Mucosa of stomach (tissue), 1 donor: ENCODE data around the gene FAM222A.

ENCODE experiments used
- H3K27me3 ChIP-seq: one replicate; pipeline ENCODE4 v1.7.0; 2013; ENCODE audit warnings: mild to moderate bottlenecking, low read length; ENCODE audit not compliant: control insufficient read depth, insufficient read depth
- H3K36me3 ChIP-seq: one replicate; pipeline ENCODE4 v1.7.0; 2013; ENCODE audit warnings: low read length; ENCODE audit not compliant: control insufficient read depth, insufficient read depth
- H3K4me1 ChIP-seq: one replicate; pipeline ENCODE4 v1.7.0; 2013; ENCODE audit warnings: mild to moderate bottlenecking, low read length; ENCODE audit not compliant: control insufficient read depth, insufficient read depth
- H3K4me3 ChIP-seq: one replicate; pipeline ENCODE4 v1.7.0; 2013; ENCODE audit warnings: low read length
- H3K9ac ChIP-seq: one replicate; pipeline ENCODE4 v1.7.0; 2013; ENCODE audit warnings: mild to moderate bottlenecking, low read length, moderate library complexity
- H3K9me3 ChIP-seq: one replicate; pipeline ENCODE4 v1.7.0; 2013; ENCODE audit warnings: mild to moderate bottlenecking, low read length, moderate library complexity; ENCODE audit not compliant: control insufficient read depth
- donor health status: Pancreatic carcinoma.

The FAM222A gene

DNA sequence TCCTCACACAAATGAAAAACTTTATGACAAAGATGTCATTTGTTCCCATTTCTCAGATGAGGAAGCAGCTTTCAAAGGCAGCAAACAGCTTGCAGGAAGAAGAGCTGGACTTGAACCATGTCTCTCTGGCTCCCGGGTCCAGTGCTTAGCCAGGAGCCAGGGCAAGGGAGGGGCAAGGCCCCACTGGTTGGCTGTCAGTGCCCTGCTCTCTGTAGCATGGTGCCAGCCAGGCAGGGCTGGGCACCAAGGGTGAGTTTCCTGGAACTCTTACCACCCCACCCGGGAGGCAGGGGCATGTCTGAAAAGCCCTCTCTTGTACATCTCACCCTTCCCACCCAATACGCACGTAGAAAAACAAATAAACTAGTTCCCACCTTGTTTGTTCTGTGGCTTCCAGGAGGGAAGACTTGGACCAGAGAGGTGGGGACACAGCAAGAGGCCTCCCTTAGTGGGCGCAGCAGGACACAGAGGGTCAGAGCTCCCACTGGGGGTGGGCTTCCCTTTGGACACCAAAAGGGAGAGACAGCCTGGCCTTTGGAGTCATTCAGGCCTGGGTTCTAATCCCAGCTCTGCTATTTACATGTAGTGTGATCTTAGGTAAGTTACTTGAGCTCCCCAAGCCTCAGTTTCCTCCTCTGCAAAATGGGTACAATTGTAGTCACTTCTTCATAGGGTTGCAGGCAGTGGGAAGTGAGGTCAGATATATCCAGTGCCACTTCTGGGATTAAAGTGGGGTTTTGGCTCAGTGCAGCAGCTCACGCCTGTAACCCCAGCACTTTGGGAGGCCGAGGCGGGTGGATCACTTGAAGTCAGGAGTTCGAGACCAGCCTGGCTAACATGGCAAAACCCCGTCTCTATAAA, 102.4 kb downstream of the FAM222A start:
- Histone ChIP-seq H3K4me1 (no peaks in the 10 kb centered on the region), H3K9ac (no peak overlapping the region), H3K4me3 (no peak overlapping the region), H3K27me3 (no peaks in the 10 kb centered on the region), H3K9me3 (no peaks in the 10 kb centered on the region), H3K36me3 (no peaks in the 10 kb centered on the region)

- Histone ChIP-seq H3K36me3 (no peaks in the 10 kb centered on the region), H3K4me1 (no peaks in the 10 kb centered on the region), H3K9ac (no peak overlapping the region), H3K9me3 (no peaks in the 10 kb centered on the region), H3K4me3 (no peak overlapping the region), H3K27me3 (no peaks in the 10 kb centered on the region)
Observed at GRCh38 chr12:109816870-109817269, 103.2 kb downstream of the FAM222A start.

DNA sequence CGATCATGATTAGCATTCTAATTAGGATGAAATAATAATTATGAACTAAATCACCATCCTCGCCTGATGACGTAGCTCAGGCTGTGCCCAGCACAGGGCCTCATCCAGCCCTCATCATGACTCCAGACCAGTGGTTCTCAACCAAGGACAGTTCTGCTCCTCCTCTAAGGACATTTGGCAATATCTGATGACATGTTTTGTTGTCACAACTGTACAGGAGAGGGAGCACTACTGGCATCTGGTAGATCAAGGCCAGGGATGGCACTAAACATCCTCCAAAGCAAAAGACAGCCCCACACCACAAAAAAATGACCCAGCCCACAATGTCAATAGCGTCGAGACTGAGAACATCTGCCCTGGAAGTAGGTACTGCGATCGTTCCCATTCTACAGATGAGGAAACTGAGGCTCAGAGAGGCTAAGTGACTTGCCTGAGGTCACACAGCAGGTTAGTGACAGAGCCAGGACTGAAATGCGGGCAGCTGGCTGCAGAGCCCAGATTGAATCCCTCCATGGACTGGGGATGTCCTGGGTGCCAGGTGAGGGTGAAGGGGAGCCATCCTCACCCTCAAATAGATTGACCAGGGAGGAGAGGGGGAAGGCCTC, 104.1 kb downstream of the FAM222A start:
- Histone ChIP-seq H3K9me3 (no peaks in the 10 kb centered on the region), H3K27me3 (no peaks in the 10 kb centered on the region), H3K4me3 (no peak overlapping the region), H3K9ac (no peak overlapping the region), H3K36me3 (no peaks in the 10 kb centered on the region), H3K4me1 (peaks cover 3% of the 10 kb centered on the region)

DNA sequence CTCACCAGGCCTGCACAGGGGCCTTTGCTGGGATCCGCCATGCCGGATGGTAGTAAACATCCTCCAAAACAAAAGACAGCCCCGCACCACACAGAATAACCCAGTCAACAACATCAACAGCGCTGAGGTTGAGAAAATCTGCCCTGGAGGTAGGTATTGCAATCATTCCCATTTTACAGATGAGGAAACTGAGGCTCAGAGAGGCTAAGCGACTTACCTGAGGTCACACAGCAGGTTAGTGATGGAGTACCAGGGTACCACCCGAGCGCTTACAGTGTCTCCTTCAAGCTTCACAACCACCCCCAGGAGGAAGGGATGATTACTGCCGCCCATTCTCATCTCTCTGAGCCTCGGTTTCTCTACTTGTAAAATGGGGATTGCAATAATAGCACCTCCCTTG, 104.6 kb downstream of the FAM222A start:
- Histone ChIP-seq H3K9ac (no peak overlapping the region), H3K4me1 (peaks cover 8% of the 10 kb centered on the region), H3K4me3 (no peak overlapping the region), H3K27me3 (no peaks in the 10 kb centered on the region), H3K36me3 (no peaks in the 10 kb centered on the region), H3K9me3 (no peaks in the 10 kb centered on the region)

GRCh38 chr12:109818905-109819500, 105.4 kb downstream of the FAM222A start:
- H3K4me1 ChIP-seq, result peaks cover 11% of the 10 kb centered on the region
- H3K27me3 ChIP-seq, result no peaks in the 10 kb centered on the region
- no peaks in the 10 kb centered on the region for H3K36me3 ChIP-seq
- no peak overlapping the region for H3K4me3 ChIP-seq
- H3K9ac ChIP-seq, result no peak overlapping the region
- no peaks in the 10 kb centered on the region for H3K9me3 ChIP-seq
